H7 (cell line): ENCODE data around the gene LIMCH1. TPM values are rescaled to one million over a fixed set of nuclear protein-coding genes. Genes with fewer than 3 reads are reported as not detected.
"Not testable (repeated sequence)": the region's sequence is repeated elsewhere in the genome, so short reads cannot be mapped to it uniquely, and the experiment has no call there.

Experiments
- DNase-seq: peaks from one replicate; pipeline ENCODE4 v3.0.0; 2012
- H3K27me3 ChIP-seq: 2 replicates; pipeline ENCODE4 v1.6.0; 2011; ENCODE audit warnings: mild to moderate bottlenecking, low read length; ENCODE audit not compliant: control insufficient read depth, insufficient read depth
- H3K36me3 ChIP-seq: replicated peaks from 2 replicates; pipeline ENCODE4 v1.5.1; 2011; ENCODE audit warnings: low read length; ENCODE audit not compliant: control insufficient read depth, insufficient read depth
- H3K4me3 ChIP-seq: 2 replicates; pipeline ENCODE4 v1.5.1; 2011; ENCODE audit warnings: low read depth, mild to moderate bottlenecking, control low read depth, low read length, moderate library complexity; ENCODE audit not compliant: insufficient read depth
- total RNA-seq: library from RNA; depleted of rRNA; stranded (reverse); fragments of >200 nt; shearing (Covaris generic); gene quantifications from 2 replicates; pipeline ENCODE4 v1.2.3, GENCODE V29; 2014; rRNA removed

LIMCH1 gene, protein sequence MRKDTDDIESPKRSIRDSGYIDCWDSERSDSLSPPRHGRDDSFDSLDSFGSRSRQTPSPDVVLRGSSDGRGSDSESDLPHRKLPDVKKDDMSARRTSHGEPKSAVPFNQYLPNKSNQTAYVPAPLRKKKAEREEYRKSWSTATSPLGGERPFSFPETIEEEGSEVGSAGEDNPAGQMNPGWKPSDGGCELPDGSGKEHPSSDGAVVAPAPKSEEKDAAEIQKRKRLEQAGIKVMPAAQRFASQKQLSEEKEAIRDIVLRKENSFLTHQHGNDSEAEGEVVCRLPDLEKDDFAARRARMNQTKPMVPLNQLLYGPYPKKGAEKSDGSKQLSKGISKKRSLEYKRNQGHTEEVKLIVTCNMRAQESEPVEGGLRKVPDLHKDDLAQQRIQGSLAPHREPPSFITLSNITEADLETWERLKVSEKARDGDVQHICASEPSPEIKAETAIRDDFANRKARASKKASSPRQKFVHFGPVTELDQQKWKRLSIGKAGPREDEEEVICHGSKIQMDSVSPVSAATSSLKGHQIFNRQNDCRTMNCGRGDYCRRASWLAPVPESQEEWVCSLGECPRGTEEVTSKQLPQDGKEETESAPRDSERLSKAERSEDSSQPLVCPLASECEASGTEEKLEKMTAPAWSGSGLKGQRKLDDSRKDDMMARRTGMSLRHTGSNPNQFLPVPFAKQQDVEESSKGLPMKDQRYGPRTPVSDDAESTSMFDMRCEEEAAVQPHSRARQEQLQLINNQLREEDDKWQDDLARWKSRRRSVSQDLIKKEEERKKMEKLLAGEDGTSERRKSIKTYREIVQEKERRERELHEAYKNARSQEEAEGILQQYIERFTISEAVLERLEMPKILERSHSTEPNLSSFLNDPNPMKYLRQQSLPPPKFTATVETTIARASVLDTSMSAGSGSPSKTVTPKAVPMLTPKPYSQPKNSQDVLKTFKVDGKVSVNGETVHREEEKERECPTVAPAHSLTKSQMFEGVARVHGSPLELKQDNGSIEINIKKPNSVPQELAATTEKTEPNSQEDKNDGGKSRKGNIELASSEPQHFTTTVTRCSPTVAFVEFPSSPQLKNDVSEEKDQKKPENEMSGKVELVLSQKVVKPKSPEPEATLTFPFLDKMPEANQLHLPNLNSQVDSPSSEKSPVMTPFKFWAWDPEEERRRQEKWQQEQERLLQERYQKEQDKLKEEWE (N-terminal part only)
- 0.76 and 0.85 TPM in 2 replicates for total RNA-seq

DNA sequence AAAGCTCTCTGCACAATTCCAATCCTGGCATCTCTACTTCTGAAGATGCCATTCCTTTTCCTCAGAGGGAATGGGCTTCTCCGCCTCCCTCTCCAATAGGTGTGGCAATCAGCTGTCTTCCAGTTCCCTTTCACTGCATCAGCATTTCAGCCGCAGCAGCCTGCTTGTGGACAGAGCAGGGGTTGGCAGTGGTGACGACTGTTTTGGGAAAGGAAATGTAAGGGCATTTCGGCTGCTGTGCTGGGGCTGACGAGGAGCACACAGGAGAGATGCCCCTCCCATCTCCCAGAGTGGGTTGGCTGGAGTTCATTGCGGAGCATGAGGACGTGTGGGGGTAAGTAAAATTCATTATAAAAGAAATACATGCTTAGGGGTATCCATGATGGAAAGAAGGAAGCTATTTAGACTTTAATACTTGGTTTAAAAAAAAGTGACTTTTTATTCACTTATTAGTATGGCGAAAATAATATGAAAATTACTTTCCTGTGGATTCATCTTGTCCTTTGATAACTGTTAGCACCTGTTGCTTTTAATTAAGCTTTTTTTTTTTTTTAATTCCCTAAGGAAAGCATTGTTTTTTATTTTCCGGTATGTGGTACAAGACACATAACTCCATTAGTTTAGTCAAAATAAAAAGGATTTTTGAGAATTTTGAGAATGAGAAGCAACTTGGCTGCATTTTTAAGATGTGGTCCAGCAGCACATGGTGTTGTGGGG, at the start of gene LIMCH1:
Gene LIMCH1 (plus strand): TSS at position 141 of the 717 bp plus-strand sequence. CDS start 67,839 bp downstream, outside the sequence.
- no peak for DNase-seq
- no peak within 1 kb of the TSS for H3K4me3 ChIP-seq
- no peaks in the 10 kb centered on the region for H3K27me3 ChIP-seq
- no peaks in the 10 kb centered on the region for H3K36me3 ChIP-seq

DNA sequence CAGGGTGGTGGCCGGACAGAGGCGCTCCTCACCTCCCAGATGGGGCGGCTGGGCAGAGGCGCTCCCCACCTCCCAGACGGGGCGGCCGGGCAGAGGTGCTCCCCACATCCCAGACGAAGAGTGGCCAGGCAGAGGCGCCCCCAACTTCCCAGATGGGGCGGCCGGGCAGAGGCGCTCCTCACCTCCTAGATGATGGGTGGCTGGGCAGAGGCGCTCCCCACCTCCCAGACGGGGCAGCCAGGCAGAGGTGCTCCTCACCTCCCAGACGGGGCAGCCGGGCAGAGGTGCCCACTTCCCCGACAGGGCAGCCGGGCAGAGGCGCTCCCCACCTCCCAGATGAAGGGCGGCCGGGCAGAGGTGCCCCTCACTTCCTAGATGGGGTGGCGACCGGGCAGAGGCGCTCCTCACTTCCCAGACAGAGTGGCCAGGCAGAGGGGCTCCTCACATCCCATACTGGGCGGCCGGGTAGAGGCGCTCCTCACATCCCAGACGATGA, 46.8 kb upstream of the LIMCH1 start:
- not testable (repeated sequence) for H3K27me3 ChIP-seq, H3K4me3 ChIP-seq, H3K36me3 ChIP-seq, DNase-seq

DNA sequence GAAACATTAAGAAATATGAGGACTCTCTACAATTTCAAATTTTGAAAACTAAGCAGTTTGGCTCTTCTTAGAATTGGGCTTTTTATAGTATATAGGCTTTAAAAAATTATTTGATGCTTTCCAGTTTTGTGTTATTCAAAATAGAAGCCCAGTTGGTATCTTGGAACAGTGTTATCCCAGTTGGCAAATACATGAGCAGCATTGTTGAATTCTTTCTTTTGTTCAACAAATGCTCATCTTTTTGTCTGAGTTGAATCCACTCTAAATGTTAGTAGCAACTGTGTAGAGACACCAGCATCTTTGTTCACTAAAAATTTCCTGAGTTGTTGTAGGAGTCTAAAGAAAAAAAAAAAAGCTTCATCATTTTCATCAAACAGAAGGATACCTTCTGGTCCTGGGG, 41.0 kb upstream of the LIMCH1 start:
- H3K4me3 ChIP-seq = no peak overlapping the region
- no peak for DNase-seq
- no peaks in the 10 kb centered on the region for H3K27me3 ChIP-seq
- H3K36me3 ChIP-seq = no peaks in the 10 kb centered on the region

DNA sequence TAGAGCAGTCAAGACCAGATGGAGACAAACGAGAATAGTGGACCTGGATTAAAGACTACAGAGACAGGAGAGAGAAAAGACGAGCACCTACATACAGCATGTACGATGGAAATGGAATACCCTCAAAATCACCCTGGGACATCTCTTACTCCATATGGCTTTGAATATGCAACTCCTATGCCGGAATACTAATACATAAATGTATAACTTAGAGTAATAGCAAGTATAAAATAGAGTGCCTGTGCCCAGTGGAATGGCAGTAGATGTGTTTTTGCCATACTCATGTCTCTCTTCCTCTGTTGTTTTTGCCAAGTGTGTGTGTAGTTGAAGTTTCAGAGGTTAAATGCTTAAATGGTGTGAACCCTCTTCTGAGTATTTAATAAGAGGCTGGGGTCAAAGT, 39.8 kb upstream of the LIMCH1 start:
- Histone ChIP-seq H3K4me3 (no peak overlapping the region), H3K36me3 (no peaks in the 10 kb centered on the region), H3K27me3 (no peaks in the 10 kb centered on the region)
- DNase-seq = no peak

DNA sequence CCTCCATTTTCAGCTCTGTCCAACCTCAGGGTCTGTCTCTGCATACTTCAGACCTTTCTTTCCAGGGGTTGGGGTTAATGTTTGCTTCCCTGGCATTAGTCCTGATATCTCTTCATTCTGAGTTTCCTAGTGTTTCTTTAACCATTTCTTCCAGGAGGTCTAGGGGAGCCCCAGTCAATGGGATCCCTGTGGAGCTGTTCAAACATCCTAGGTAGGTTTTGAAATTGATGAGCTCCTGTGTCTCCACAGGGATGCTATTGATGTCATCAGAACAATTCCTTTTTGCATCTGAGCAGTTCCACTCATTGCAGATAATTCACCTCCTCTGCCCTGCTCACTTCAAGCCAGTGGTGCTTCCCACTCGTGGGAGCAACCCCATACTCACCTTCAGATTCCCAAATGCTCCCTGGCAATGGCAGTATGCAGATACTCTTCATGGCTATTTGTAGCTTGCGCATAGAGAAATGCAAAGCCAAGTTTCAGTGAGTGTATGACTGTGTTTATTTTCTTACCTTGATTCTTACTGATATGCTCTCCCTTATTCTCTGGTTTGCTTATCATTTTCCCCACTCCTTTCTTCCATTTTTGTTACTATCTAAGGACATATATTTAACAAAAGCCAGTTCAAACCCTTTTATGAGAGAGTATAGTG, 33.7 kb upstream of the LIMCH1 start:
- H3K4me3 ChIP-seq = no peak overlapping the region
- H3K36me3 ChIP-seq = no peaks in the 10 kb centered on the region
- DNase-seq = peak; percentile 32
- no peaks in the 10 kb centered on the region for H3K27me3 ChIP-seq

DNA sequence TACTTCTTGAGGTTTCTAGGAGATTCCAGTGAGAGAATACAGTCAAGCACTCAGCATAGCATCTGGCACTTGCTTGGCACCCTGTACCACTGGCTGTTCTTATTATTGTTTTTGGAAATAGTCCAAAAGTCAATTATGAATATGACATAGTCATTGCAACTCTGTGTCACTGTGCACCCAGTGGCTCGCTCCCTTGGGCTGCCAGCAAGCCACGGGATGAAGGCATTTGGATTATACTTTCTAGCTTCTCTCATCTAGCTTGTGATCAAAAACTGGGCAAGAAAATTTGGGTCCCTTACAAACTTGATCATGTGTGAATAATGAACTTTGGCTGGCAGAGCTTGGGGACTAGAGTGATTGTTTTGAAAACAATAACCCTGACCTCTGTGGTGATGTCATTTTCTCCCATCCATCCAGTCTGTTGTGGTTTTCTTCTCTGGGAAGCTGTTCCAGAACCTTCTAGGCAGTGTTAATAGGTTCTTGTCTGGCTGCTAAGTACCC, 32.7 kb upstream of the LIMCH1 start:
- DNase-seq = no peak
- H3K27me3 ChIP-seq = no peaks in the 10 kb centered on the region
- H3K4me3 ChIP-seq = no peak overlapping the region
- H3K36me3 ChIP-seq = no peaks in the 10 kb centered on the region

DNA sequence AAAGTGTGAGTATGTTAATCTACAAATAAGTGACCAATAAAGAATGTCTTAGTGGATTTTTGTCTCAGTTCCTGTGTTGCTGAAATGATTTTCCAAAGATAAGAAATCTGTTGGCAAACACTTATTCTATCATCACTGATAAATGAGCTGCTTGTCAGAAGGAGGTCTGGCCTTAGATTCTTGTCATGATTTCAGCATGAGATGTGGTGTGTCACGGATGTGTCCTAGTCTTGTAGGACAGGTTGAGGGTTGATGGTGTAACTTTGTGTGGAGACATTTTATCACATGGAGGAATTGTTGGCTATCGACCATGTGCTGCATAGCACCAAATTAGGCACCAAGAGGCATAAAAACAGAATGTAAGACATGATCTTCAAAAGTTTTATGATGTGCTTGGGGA, 31.8 kb upstream of the LIMCH1 start:
- Histone ChIP-seq H3K36me3 (no peaks in the 10 kb centered on the region), H3K27me3 (no peaks in the 10 kb centered on the region), H3K4me3 (no peak overlapping the region)
- no peak for DNase-seq

DNA sequence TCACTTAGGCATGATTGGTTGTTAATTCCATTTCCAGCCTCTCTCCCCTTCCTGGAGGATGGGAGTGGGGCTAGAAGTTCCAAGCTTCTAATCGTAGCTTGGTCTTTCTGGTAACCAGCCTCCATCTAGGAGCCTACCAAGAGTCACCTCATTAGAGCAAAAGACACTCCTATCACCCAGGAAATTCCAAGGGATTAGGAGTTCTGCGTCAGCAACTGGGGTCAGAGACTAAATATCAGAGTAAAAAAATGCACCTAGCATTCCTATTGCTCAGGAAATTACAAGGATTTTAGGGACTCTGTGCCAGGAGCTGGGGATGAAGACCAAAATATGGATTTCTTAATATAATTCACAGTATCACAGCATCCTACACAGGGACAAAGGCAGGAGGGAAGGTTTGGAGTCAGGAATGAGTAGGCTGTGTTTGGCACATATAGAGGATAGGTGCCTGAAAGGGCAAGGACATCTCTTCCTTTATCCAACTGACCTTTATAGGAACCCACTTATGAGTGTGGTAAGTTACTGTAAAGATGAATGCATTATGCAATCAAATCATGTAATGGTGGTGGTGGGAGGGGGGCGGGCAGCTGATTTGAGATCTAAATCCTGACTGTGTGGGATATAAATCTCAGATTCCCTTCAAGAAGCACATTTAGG, 30.5 kb upstream of the LIMCH1 start:
- no peak overlapping the region for H3K4me3 ChIP-seq
- H3K36me3 ChIP-seq = no peaks in the 10 kb centered on the region
- no peaks in the 10 kb centered on the region for H3K27me3 ChIP-seq
- DNase-seq = no peak

DNA sequence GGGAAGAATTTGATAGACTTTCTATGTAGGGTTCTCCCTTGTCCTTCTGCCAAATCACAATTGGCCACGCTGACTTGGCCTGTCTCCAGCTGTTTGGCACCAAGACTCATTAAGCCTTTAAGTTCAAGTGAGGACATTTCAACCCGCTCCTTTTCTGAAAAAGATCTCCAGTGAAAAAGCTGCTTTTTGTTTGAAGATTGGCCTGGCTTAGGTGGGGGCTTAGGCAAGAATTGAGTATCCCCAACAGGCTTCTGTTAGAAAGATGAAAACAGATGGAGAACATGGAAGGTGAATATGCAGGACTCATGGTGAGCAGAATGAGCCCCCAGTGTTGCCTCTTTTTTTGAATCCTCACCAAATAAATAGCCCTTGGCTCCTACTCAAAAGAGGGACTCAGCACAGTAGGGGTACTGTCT, 28.5 kb upstream of the LIMCH1 start:
- no peaks in the 10 kb centered on the region for H3K36me3 ChIP-seq
- no peaks in the 10 kb centered on the region for H3K27me3 ChIP-seq
- H3K4me3 ChIP-seq = no peak overlapping the region
- no peak for DNase-seq

DNA sequence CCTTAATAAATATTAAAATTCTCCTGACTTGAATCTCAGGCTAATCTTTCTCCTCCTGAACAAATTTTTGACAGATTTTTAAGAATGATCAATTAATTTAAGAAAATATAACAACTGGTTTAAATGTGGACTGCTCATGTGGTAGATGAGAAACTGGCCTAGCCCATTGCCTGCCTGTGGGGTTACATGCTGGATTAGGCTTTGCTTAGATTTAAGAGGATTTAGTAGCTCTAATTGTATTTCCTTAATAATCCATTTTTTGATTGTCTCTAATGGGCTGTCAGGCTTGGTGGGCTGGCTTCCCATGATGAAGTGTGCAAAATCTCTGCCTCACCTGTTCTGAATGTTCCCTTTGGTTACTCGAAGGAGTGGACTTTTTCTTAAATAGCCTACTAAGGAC, 27.8 kb upstream of the LIMCH1 start:
- DNase-seq = no peak
- H3K36me3 ChIP-seq = no peaks in the 10 kb centered on the region
- no peaks in the 10 kb centered on the region for H3K27me3 ChIP-seq
- no peak overlapping the region for H3K4me3 ChIP-seq

DNA sequence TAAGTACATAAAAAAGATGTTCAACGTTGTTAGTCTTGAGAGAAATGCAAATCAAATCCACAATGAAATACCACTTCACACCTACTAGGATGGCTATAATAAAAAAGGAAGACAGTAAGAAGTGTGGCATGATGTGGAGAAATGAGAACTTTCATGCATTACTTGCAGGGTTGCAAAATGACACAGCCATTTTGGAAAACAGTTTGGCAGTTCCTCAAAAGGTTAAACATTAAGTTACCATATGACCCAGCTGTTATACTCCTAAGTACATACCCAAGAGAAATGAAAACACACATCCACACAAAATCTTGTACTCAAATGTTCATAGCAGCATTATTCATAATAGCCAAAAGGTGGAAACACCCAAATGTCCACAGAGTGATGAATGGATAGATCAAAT, 25.8 kb upstream of the LIMCH1 start:
- H3K36me3 ChIP-seq = no peaks in the 10 kb centered on the region
- H3K4me3 ChIP-seq = no peak overlapping the region
- H3K27me3 ChIP-seq = no peaks in the 10 kb centered on the region
- DNase-seq = no peak

DNA sequence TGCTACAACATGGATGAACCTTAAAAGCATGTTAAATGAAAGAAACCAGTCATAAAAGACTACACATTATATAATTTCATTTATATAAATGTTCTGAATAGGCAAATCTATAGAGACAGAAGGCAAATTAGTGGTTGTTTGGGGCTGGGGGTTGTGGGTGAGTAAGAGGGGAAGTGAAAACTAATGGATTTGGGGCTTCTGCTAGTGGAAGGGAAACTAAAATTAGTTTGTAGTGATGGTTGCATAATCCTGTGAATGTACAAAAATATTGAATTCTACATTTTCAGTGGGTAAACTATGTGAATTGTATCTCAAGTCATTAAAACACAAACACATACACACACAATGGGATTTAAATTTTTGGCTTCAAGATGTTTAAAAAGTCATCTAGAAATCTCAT, 25.4 kb upstream of the LIMCH1 start:
- H3K27me3 ChIP-seq = no peaks in the 10 kb centered on the region
- no peak overlapping the region for H3K4me3 ChIP-seq
- no peak for DNase-seq
- H3K36me3 ChIP-seq = no peaks in the 10 kb centered on the region

DNA sequence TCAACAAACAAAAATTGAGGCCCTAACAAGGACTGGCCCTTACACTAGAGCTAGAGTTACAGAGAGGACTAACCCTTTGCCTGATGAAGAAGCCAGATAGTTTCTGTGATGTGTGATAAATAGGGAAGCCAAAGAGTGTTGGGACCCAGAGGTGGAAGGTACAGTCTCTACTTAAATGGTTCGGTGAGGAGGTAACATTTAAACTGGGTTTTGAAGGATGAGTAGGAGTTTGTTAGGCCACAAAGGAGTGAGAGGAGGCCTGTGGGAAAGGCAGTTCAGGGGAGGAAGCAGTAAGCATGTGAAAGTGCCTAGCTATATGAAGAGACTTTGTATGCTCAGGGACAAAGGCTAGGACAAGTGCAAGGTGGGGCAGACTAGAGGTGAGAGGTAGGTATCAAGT, 23.8 kb upstream of the LIMCH1 start:
- H3K36me3 ChIP-seq = no peaks in the 10 kb centered on the region
- H3K27me3 ChIP-seq = no peaks in the 10 kb centered on the region
- no peak for DNase-seq
- no peak overlapping the region for H3K4me3 ChIP-seq
